GM18907 (cell line): ENCODE results near the gene PRR33.

Experiments used
- ATAC-seq: cut with Tn5 transposase; IDR thresholded peaks from one replicate; pipeline ENCODE4 v1.9.1; 2021; ENCODE audit warnings: mild to moderate bottlenecking, moderate library complexity; ENCODE audit not compliant: unreplicated experiment

PRR33 gene

DNA sequence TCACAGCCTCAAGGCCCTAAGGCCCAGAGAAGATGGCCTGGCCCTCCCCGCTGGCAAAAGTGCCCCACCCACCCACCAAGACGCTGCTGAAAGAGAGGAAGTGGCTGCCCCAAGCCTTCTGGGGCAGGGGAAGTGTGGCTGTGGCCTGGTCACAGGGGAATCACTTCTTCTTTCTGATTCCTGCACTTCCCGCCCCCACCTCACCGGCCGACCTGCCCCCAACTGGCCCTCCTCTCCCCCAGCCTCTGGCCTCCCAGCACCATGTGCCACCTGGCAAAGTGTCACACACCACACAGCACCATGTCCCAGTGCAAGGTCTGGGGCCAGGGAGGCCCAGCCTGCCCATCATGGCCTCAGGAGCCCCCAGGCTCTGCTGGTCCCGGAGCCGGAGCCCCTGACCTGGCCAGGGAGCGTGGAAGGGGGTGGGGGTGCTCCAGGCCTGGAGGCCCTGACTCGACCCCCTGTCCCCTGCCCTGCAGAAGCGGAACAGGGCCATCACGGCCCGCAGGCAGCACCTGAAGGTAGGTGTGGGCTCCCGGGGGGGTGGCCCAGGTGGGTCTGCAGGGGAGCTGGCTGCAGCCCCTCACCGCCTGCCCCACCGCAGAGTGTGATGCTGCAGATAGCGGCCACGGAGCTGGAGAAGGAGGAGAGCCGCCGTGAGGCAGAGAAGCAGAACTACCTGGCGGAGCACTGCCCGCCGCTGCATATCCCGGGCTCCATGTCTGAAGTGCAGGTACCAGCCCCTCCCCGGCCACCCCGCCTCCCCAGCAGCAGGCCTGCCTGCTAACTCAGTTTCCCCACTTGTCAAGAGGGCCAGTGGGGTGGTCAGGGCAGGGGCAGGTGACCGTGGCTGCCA is 51.5 kb downstream of the PRR33 start:
- ATAC-seq: peak; percentile 40

DNA sequence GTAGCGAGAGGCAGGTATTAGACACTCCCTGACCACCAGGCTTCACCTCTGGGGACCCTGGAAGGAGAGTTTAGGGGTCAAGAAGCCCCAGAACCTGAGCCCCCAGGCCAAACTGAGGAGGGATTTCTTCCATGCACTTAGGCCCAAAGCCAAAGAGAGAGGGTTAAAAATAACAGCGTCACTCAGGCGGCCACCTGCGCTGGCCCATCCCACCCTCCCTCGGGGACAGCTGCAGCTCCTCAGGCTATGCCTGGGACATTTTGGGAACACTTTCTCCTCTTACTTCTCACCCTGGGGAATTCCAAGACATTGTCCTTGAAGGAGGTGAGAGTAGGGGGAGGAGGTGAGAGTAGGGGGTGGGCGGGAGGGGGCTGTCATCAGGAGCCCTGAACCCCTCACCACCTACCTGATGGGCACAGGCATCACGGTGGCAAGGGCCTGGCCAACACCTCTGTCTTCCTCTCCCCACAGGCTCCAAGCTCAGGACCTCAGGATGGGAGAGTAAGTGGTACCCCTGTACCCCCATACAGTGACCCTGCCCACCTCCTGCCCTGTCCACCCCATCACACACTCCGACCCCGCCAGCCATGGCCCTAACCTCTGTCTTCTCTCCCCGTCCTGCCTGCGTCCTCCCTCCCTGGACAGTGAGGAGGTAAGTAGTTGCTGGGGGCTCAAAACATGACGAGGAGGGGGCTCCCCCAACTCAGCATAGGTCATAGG is 52.3 kb downstream of the PRR33 start:
- ATAC-seq: no peak

DNA sequence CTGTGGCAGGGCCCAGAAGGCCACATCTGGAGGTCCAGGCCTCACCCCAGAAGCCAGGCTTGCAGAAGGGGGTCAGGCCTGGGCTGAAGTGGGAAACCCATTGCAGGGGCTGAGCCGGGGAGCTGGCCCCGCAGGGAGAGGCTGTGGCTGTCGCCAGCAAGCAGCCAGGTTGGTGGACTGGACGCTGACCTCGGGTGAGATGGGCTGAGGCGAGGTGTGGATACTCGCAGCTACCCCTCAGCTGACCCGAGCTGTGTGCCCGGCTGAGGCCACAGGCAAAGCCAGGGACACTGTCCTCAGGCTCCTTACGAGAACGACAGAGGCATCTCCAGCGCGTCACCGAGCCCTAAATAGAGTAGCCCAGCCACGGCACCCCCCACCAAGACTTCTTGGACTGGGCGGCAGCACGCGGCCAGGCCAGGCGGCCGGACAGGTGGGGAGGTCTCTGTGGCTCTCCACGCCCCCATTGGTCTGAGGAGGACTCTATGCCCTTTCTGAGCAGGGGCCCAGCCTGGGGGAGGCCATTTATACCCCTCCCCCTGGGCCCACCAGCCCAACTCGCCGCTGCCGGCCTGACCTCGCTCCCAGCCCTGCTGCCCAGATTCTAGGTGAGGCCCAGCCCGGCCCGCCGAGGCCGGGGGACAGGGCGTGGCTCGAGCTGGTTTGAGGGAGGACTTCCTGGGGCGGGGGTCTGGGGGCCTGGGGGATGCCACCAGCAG is 53.1 kb downstream of the PRR33 start, which contains the start of gene TNNI2:
Gene TNNI2 (plus strand): TSS at position 556 of the 719 bp plus-strand sequence. CDS start 716 bp downstream, outside the sequence.
- no peak for ATAC-seq
